ENCODE results near the gene HNRNPA1. TPM values are rescaled to one million over a fixed set of nuclear protein-coding genes. Genes with fewer than 3 reads are reported as not detected.
A peak's percentile ranks its signal among the peaks of the same experiment; 100 is the strongest.

Gene HNRNPA1
- total and polyA plus RNA-seq, 2 donors (not counting 3 experiments of a cell fraction or from before 2014, with no cell fraction given) = 566 to 1,470 TPM

DNA sequence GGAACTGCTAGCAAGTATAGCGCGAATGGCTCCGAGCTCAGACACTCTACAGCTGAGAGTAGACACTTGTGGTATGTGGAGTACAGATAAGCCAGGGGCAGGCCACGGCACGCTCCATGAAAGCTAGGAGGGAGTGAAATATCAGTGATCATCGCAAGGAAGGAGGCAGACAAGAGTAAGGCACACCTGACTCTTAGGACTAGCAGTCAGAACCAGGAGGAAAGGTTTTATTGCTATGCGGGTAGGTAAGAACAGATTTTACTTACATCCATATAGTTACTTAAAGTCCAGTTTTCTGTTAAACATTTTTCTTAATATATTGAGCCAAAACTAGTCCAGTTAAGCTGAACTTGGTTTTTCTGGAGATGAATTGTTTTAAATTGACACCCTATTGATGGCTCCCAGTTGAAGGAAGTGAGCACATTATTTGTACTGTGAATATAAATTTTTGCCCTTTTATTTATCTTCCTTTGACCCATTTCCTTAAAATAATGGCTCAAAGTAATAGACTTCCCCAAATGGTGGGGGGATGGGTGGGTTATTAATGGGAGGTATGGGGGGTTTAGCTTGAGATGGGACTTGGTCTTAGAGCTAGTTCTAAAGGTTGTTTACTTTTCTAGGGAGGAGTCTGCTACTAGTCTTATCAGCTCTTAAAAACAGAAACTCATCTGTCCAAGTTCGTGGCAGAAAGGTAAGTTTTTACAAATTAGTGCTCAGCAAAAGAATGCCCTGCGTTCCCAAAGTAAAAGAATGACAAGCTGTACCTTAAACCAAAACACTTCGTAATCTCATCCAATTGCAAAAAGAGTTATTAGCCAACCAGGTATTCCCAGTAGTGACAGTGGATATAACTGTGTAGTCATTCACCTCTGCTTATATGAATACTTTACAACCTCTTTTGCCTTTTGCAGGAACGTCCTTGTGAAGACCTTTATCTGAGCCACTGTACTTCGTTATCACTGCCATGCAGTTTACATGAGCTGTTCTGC lies 5.8 kb downstream of the HNRNPA1 start:
- Histone ChIP-seq H3K36me3 (ENCODE audit: control insufficient read depth in 2 of 2, extremely low read depth in 1 of 2, insufficient read depth in 2 of 2, low read length in 2 of 2) (peaks cover 20 to 37% of the 10 kb centered on the region in 2 experiments), H2AFZ (ENCODE audit: low read depth, low read length) (no peak overlapping the region), H3K27me3 (ENCODE audit: control insufficient read depth in 2 of 2, insufficient read depth in 2 of 2, low read length in 2 of 2) (no peaks in the 10 kb centered on the region), H3K9ac (replicated peaks; ENCODE audit: extremely low read depth, insufficient read depth, low read length) (no peak overlapping the region), H3K27ac (ENCODE audit: insufficient read depth, low read depth, low read length) (no peak overlapping the region), H3K79me2 (ENCODE audit: control insufficient read depth, insufficient read depth, low read length) (peaks cover 41% of the 10 kb centered on the region), H3K9me1 (replicated peaks; ENCODE audit: control insufficient read depth, extremely low read depth, insufficient read depth, low read length) (no peaks in the 10 kb centered on the region), H3K4me1 (ENCODE audit: control insufficient read depth, extremely low read depth, insufficient read depth, low read length) (peaks cover 31% of the 10 kb centered on the region), H3K4me3 (replicated peaks in 1 of 3; ENCODE audit: insufficient read depth in 1 of 3, low read depth in 1 of 3, low read length in 3 of 3) (no peak overlapping the region), H3K4me2 (ENCODE audit: insufficient read depth, low read length) (peak overlapping the region; percentile 5), H3K9me3 (replicated peaks; ENCODE audit: control insufficient read depth, insufficient read depth, low read length) (no peaks in the 10 kb centered on the region), H4K20me1 (replicated peaks; ENCODE audit: control insufficient read depth, extremely low read depth, insufficient read depth, low read length) (peaks cover 16% of the 10 kb centered on the region)
- BruUV-seq (replicated peaks) = no TSS peak
- intact Hi-C loops (cut with micrococcal nuclease) = no loop called here
- DNase-seq (ENCODE audit: low read depth, low spot score) (no peak), FAIRE-seq (no peak)
- POLR2A ChIA-PET = interaction anchor here (0.6 to 1.6 kb wide), 6 partner anchors 10 to 58 kb away, joined by 3 to 6 read pairs (median 4); partner anchors contain the start of gene COPZ1
- TF ChIP-seq POLR2AphosphoS5 (IDR thresholded peaks at IDR 0.05; ENCODE audit: insufficient read depth, low read depth, low read length) (peak; percentile 45), MYC (IDR thresholded peaks at IDR 0.05; ENCODE audit: low read depth, low read length) (no peak), POLR2A (IDR thresholded peaks at IDR 0.05; ENCODE audit: low read depth, low read length) (peak; percentile 41), EZH2 (IDR thresholded peaks at IDR 0.05; ENCODE audit: borderline replicate concordance, low read depth, low read length, severe bottlenecking) (no peak), GATA2 (IDR thresholded peaks at IDR 0.05; ENCODE audit: insufficient read depth, insufficient read length, low read depth, low read length) (no peak), FOS (IDR thresholded peaks at IDR 0.05; ENCODE audit: borderline replicate concordance, insufficient read depth, low read length) (no peak), JUN (IDR thresholded peaks at IDR 0.05; ENCODE audit: borderline replicate concordance, insufficient read depth, insufficient read length, low read depth) (no peak)
- TF ChIP-seq, protein P1, sequence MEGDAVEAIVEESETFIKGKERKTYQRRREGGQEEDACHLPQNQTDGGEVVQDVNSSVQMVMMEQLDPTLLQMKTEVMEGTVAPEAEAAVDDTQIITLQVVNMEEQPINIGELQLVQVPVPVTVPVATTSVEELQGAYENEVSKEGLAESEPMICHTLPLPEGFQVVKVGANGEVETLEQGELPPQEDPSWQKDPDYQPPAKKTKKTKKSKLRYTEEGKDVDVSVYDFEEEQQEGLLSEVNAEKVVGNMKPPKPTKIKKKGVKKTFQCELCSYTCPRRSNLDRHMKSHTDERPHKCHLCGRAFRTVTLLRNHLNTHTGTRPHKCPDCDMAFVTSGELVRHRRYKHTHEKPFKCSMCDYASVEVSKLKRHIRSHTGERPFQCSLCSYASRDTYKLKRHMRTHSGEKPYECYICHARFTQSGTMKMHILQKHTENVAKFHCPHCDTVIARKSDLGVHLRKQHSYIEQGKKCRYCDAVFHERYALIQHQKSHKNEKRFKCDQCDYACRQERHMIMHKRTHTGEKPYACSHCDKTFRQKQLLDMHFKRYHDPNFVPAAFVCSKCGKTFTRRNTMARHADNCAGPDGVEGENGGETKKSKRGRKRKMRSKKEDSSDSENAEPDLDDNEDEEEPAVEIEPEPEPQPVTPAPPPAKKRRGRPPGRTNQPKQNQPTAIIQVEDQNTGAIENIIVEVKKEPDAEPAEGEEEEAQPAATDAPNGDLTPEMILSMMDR (IDR thresholded peaks at IDR 0.05; ENCODE audit: extremely low read depth in 1 of 2, insufficient read depth in 1 of 2, low read depth in 1 of 2, low read length in 2 of 2) = no peak
- TF ChIP-seq, protein P2, sequence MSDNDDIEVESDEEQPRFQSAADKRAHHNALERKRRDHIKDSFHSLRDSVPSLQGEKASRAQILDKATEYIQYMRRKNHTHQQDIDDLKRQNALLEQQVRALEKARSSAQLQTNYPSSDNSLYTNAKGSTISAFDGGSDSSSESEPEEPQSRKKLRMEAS (IDR thresholded peaks at IDR 0.05; ENCODE audit: insufficient read depth, insufficient read length) = no peak
- CTCF ChIA-PET = interaction anchor here (0.5 to 3.8 kb wide), 11 partner anchors 10 to 188 kb away, joined by 3 to 20 read pairs (median 5); partner anchors contain the start of genes COPZ1 and NFE2
- dilution Hi-C loops (cut with MboI; ENCODE audit: extremely low pct_ligation_motif_present, low sequenced_read_pairs) = no loop called here
